ENCODE measurements around the gene ADARB2.

Gene ADARB2

DNA sequence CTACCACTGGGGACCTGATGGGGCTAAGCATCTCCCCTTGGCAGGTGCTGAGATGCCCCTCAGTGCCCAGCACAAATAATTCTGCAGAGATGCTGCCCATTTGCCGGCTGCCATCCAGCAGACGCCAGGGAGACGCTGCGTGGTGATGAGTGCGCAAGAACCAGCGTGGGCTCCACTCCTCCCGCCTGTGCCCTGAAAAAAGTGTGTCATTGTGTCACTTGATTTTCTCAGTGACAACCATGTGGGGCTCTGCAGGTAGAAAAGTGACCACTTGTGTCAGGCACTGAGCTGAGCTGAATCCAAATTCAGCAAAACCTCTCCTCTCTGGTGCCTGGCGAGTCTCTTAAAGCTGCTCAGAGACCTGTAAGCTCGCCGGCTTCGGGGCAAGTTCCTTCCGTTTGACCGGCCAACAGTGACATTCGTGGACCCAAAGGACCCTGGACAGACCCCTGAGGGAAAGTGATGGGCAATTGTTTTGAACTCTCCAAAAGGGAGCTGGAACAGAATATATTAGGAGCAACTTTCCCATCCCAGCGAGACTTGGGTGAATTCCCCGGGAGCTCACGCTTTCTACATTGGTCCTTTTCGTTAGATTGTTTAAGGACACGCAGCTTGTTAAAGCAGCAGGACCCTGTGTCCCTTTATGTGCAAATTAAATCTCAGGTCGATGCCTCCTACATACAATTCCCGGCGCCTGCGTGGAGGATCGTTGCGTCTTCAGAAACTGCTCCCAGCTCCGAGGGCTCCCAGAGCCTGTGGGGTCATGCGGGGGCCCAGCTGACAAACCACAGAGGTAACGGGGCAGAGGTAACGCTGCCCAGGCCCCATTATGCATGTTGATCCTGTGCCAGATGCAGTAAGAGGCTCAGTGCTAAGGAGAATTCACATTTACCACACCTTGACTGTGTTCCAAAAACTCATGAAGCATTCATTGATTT is 332.7 kb downstream of the ADARB2 start:
- Histone ChIP-seq H3K9ac (no peak overlapping the region), H3K4me2 (no peak overlapping the region), H3K79me2 (ENCODE audit: insufficient read depth, low read depth) (no peaks in the 10 kb centered on the region), H3K27me3 (ENCODE audit: insufficient read depth, low read depth) (no peaks in the 10 kb centered on the region), H4K20me1 (ENCODE audit: insufficient read depth) (no peaks in the 10 kb centered on the region), H3K4me3 (IDR thresholded peaks at IDR 0.05; ENCODE audit: insufficient read depth, low read depth, low read length) (no peak overlapping the region), H2AFZ (ENCODE audit: low read depth) (no peak overlapping the region), H3K4me1 (ENCODE audit: low read depth, poor library complexity, severe bottlenecking) (no peaks in the 10 kb centered on the region), H3K27ac (no peak overlapping the region), H3K36me3 (ENCODE audit: insufficient read depth) (no peaks in the 10 kb centered on the region)
- TF ChIP-seq, protein P1, sequence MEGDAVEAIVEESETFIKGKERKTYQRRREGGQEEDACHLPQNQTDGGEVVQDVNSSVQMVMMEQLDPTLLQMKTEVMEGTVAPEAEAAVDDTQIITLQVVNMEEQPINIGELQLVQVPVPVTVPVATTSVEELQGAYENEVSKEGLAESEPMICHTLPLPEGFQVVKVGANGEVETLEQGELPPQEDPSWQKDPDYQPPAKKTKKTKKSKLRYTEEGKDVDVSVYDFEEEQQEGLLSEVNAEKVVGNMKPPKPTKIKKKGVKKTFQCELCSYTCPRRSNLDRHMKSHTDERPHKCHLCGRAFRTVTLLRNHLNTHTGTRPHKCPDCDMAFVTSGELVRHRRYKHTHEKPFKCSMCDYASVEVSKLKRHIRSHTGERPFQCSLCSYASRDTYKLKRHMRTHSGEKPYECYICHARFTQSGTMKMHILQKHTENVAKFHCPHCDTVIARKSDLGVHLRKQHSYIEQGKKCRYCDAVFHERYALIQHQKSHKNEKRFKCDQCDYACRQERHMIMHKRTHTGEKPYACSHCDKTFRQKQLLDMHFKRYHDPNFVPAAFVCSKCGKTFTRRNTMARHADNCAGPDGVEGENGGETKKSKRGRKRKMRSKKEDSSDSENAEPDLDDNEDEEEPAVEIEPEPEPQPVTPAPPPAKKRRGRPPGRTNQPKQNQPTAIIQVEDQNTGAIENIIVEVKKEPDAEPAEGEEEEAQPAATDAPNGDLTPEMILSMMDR (conservative IDR thresholded peaks at IDR 0.05; ENCODE audit: low read depth, low read length): no peak

DNA sequence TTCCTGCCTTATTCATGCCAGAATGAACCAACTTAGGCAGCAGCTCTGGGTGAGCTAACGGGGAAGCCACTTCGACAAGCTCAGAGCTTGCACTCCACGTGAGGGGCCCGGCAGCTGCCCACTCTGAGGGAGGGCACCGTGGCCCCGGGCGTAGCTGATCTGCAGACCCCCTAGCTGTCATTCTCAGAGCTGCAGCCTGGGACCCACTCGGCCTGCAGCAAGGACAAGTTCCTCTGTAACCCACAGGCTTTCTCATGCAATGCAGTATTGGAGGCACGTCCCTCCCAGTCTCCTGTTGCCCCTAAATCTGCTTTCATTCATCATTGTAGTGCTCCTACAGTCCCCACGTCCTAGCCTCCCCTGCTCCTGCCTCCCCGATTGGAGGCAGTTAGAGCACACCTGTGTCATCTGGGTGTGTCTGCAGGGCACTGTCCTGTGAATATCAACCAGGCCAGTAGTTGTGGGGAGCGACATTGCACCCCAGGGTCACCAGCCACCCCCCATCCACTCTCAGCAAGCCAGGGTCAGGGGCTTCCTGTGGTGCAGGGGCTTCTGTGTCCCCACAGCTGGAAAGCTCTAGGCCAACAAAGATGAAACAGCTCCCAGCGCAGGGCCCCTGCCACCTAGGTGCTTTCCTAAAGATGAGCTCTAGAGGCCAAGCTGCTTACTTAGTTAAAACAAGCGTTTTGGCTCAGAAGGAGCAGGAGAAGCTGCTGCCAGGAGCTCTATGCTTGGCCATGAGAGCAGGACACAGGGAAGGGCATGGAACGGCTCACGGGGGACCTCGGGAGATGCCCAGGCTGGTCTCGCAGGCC is 333.6 kb downstream of the ADARB2 start:
- Histone ChIP-seq H3K27ac (no peak overlapping the region), H2AFZ (ENCODE audit: low read depth) (no peak overlapping the region), H3K79me2 (ENCODE audit: insufficient read depth, low read depth) (no peaks in the 10 kb centered on the region), H3K4me2 (no peak overlapping the region), H3K4me1 (ENCODE audit: low read depth, poor library complexity, severe bottlenecking) (no peaks in the 10 kb centered on the region), H4K20me1 (ENCODE audit: insufficient read depth) (no peaks in the 10 kb centered on the region), H3K27me3 (ENCODE audit: insufficient read depth, low read depth) (no peaks in the 10 kb centered on the region), H3K36me3 (ENCODE audit: insufficient read depth) (no peaks in the 10 kb centered on the region), H3K9ac (no peak overlapping the region), H3K4me3 (IDR thresholded peaks at IDR 0.05; ENCODE audit: insufficient read depth, low read depth, low read length) (no peak overlapping the region)
- TF ChIP-seq, protein P1 (conservative IDR thresholded peaks at IDR 0.05; ENCODE audit: low read depth, low read length): no peak

DNA sequence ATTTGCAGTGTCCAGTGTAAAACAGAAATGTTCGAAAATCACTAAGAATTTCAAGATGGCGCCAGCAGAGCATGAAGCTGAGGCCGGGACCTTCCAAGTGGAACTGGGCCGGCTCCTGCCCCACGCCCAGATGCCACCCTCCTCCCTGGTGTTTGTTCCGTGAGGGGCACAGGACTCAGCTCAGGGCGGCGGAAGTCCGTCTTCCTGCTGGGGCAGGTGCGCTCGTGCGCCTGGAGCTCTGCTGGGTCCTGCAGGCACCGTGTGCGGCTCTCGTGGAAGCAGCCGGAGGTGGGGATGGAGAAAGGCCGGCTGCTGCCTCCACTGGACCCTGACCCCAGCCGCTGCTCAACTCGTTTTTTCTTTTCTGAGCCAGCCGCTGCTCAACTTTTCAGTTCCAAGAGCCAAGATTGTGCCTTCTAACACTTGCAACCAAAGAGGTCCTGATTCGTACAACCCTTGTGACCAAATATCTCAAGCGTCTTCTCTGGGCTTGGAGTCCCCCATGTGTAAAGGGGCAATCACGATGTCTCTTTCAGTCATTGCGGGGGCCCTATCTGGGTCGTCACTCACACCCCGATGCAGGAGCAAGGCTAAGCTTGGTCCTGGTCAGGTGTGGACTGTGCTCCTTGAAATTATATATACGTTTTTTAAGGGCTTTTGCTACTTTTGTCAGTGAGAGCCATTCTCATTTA is 334.4 kb downstream of the ADARB2 start:
- no peaks in the 10 kb centered on the region for H3K4me1 ChIP-seq (ENCODE audit: low read depth, poor library complexity, severe bottlenecking)
- no peaks in the 10 kb centered on the region for H3K36me3 ChIP-seq (ENCODE audit: insufficient read depth)
- no peak overlapping the region for H3K9ac ChIP-seq
- no peaks in the 10 kb centered on the region for H4K20me1 ChIP-seq (ENCODE audit: insufficient read depth)
- no peak overlapping the region for H2AFZ ChIP-seq (ENCODE audit: low read depth)
- H3K4me3 ChIP-seq (IDR thresholded peaks at IDR 0.05; ENCODE audit: insufficient read depth, low read depth, low read length): no peak overlapping the region
- TF ChIP-seq, protein P1 (conservative IDR thresholded peaks at IDR 0.05; ENCODE audit: low read depth, low read length): no peak
- H3K79me2 ChIP-seq (ENCODE audit: insufficient read depth, low read depth): no peaks in the 10 kb centered on the region
- H3K27ac ChIP-seq: no peak overlapping the region
- no peak overlapping the region for H3K4me2 ChIP-seq
- H3K27me3 ChIP-seq (ENCODE audit: insufficient read depth, low read depth): no peaks in the 10 kb centered on the region

DNA sequence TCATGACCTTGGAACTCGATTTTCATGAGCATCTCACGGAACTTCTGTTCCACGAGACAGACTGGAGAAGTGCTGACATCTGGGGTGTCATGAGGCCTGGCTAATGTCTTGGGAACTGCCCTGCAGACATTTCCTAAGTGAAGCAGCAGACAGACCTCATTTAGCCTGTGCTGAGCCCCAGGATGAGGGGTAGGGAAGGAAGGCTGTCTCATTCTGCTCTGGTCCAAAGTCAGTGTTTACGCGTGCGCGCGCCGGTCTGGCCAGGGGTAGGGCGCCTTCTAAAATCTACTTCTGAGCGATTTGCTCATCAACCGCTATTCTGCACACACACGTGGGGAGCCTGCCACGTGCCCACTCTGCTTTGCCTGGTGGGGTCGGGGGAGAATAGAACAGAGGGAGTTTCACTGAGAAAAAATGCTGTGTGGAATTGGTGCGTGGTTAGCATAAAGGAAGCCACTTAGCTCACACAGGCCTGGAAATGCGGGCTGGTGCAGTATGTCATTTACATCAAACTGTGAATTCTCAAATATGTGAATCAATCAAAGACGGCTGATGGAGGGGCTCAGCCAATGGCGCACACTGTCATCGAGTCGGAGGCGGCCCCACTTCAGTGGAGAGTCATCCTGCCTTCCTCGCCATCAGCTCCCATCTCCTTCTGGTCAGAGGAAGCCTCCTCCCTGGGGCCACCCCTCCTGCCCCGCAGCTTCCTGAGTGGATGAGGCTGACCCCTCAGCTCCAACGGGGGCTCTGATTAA is 335.1 kb downstream of the ADARB2 start:
- H3K4me2 ChIP-seq: no peak overlapping the region
- H3K36me3 ChIP-seq (ENCODE audit: insufficient read depth): no peaks in the 10 kb centered on the region
- H3K27me3 ChIP-seq (ENCODE audit: insufficient read depth, low read depth): no peaks in the 10 kb centered on the region
- TF ChIP-seq, protein P1 (conservative IDR thresholded peaks at IDR 0.05; ENCODE audit: low read depth, low read length): no peak
- no peaks in the 10 kb centered on the region for H3K4me1 ChIP-seq (ENCODE audit: low read depth, poor library complexity, severe bottlenecking)
- H3K27ac ChIP-seq: no peak overlapping the region
- H2AFZ ChIP-seq (ENCODE audit: low read depth): no peak overlapping the region
- no peak overlapping the region for H3K4me3 ChIP-seq (IDR thresholded peaks at IDR 0.05; ENCODE audit: insufficient read depth, low read depth, low read length)
- no peaks in the 10 kb centered on the region for H3K79me2 ChIP-seq (ENCODE audit: insufficient read depth, low read depth)
- H4K20me1 ChIP-seq (ENCODE audit: insufficient read depth): no peaks in the 10 kb centered on the region
- H3K9ac ChIP-seq: no peak overlapping the region
